ENCODE measurements around the gene DAPK1. TPM values are rescaled to one million over a fixed set of nuclear protein-coding genes. Genes with fewer than 3 reads are reported as not detected.

Gene DAPK1
- total RNA-seq, 2 donors from 2014 or later: 39.1 to 40.6 TPM

DNA sequence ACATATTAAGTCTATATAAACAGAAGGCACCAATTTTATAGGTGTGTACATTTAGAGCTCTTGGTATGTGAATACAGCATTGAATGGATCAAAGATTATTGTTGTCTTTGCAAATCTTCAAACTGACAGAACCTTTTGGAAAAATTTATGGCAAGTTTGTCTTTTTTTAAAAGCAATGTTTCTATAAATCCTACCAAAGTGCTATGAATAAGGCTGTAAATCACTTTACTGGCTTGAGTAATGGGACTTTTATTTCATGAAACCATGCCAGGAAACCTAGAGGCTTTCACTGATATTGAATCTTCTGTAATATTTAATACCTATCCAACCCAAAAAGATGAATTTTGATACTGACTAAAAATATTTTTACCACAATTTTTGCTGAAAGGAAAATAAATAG, 7.4 kb upstream of the DAPK1 start:
- TF ChIP-seq, protein P1, sequence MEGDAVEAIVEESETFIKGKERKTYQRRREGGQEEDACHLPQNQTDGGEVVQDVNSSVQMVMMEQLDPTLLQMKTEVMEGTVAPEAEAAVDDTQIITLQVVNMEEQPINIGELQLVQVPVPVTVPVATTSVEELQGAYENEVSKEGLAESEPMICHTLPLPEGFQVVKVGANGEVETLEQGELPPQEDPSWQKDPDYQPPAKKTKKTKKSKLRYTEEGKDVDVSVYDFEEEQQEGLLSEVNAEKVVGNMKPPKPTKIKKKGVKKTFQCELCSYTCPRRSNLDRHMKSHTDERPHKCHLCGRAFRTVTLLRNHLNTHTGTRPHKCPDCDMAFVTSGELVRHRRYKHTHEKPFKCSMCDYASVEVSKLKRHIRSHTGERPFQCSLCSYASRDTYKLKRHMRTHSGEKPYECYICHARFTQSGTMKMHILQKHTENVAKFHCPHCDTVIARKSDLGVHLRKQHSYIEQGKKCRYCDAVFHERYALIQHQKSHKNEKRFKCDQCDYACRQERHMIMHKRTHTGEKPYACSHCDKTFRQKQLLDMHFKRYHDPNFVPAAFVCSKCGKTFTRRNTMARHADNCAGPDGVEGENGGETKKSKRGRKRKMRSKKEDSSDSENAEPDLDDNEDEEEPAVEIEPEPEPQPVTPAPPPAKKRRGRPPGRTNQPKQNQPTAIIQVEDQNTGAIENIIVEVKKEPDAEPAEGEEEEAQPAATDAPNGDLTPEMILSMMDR (IDR thresholded peaks at IDR 0.05): no peak
- ATAC-seq (ENCODE audit: insufficient number of reproducible peaks, low FRiP score, low read depth): no peak

DNA sequence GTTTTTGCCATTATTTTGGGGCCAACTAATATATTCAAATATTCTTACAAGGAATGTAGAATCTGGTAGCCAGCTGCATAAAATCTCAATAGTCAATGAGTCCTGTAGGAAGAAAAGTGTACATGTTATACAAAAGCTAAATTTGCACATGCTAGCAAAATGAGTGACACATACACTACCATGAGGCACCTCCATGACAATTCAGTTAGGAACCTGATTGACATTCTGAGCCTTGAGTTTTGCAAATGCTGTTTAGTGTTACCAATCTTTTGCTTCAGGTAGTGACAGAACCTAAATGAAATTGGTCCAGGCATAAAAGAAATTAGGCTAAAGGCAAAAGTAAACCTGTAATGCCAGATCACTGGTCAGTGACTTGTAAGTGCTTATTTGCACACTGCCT, 6.8 kb upstream of the DAPK1 start:
- no peaks in the 10 kb centered on the region for H3K36me3 ChIP-seq
- TF ChIP-seq, protein P1 (IDR thresholded peaks at IDR 0.05): no peak
- no peak for ATAC-seq (ENCODE audit: insufficient number of reproducible peaks, low FRiP score, low read depth)

More for the DNA sequence above, 7.4 kb upstream of the DAPK1 start:
- no peaks in the 10 kb centered on the region for H3K9me3 ChIP-seq
- H3K4me3 ChIP-seq: no peak overlapping the region
- H3K27me3 ChIP-seq (replicated peaks; ENCODE audit: insufficient read depth): no peaks in the 10 kb centered on the region
- H3K27ac ChIP-seq: no peak overlapping the region
- H3K4me1 ChIP-seq (ENCODE audit: control insufficient read depth in 1 of 2, low read depth in 2 of 2): no peaks in the 10 kb centered on the region
- H3K36me3 ChIP-seq: no peaks in the 10 kb centered on the region
- no peak for DNase-seq (ENCODE audit: low spot score)

DNA sequence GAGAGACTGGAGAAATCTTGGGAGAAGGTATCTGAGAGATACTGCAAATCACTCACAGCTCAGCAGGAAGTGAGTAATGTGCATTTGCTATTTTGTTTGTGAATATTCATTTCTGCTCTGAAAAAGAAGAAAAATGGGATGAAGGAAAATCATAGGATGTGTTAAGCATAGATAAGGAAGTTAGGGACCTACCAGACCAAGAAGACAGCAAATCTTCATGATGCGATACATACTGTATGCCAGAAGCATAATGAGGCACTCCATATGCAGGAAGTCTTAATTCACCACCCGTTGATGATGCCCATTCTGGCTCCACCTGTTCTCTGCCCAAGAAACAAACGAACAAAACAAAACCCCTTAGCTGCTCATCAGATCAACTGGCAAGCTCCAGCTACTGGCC, 6.1 kb upstream of the DAPK1 start:
- Histone ChIP-seq H3K27me3 (replicated peaks; ENCODE audit: insufficient read depth) (no peaks in the 10 kb centered on the region), H3K36me3 (no peaks in the 10 kb centered on the region), H3K9me3 (no peaks in the 10 kb centered on the region), H3K27ac (no peak overlapping the region), H3K4me1 (ENCODE audit: control insufficient read depth in 1 of 2, low read depth in 2 of 2) (no peaks in the 10 kb centered on the region), H3K4me3 (no peak overlapping the region)
- ATAC-seq (ENCODE audit: insufficient number of reproducible peaks, low FRiP score, low read depth) (no peak), DNase-seq (ENCODE audit: low spot score) (no peak)
- TF ChIP-seq, protein P1 (IDR thresholded peaks at IDR 0.05): no peak

More for the DNA sequence above, 6.8 kb upstream of the DAPK1 start:
- Histone ChIP-seq H3K27ac (no peak overlapping the region), H3K4me1 (ENCODE audit: control insufficient read depth in 1 of 2, low read depth in 2 of 2) (no peaks in the 10 kb centered on the region), H3K9me3 (no peaks in the 10 kb centered on the region), H3K4me3 (no peak overlapping the region), H3K27me3 (replicated peaks; ENCODE audit: insufficient read depth) (no peaks in the 10 kb centered on the region)
- DNase-seq (ENCODE audit: low spot score): no peak

DNA sequence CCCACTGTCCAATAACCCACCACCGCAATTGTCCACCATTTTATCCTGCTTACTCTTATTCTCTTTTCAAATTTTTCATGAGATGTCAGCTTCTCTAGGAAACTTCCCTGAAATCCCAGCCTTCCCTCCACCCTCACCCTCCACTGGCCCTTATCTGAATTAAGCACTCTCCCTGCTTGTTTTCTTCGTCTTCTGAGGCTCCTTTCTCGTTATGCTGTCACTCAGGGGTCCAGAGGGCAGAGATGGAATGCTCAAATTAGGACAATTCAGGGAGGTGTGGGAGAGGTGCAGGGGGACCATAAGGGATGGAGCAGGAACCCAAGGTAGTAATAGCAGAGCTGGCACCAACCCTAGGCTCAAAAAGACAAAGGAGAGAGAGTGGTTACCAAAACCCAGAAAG, 5.0 kb upstream of the DAPK1 start:
- no peak overlapping the region for H3K27ac ChIP-seq
- no peak for ATAC-seq (ENCODE audit: insufficient number of reproducible peaks, low FRiP score, low read depth)
- no peaks in the 10 kb centered on the region for H3K36me3 ChIP-seq
- no peak for DNase-seq (ENCODE audit: low spot score)
- H3K27me3 ChIP-seq (replicated peaks; ENCODE audit: insufficient read depth): no peaks in the 10 kb centered on the region
- H3K4me1 ChIP-seq (ENCODE audit: control insufficient read depth in 1 of 2, low read depth in 2 of 2): no peaks in the 10 kb centered on the region
- no peak overlapping the region for H3K4me3 ChIP-seq
- H3K9me3 ChIP-seq: no peaks in the 10 kb centered on the region
- TF ChIP-seq, protein P1 (IDR thresholded peaks at IDR 0.05): no peak

DNA sequence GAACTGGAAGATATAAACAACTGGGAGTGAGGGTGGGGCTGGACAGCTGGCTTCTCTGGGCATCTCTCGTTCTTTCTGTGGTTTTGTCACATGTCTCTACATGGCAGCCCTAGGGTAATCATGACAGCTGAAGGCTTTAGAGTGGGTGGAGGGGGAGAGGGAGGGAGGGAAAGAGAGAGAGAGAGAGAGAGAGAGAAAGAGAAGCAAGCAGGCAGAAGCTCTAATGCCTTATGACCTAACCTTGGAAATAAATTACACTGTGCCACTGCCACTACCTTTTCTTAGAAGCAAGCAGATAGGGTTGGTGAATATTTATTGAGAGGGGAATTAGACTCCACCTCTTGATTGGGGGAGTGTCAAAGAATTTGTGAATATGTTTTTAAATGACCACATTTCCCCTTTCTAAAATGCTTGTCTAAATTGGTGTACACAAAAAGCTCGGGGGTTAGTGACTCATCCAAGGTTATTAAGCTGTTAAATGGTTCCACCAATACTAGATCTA, 2.6 kb upstream of the DAPK1 start:
- H3K27me3 ChIP-seq (replicated peaks; ENCODE audit: insufficient read depth): no peaks in the 10 kb centered on the region
- H3K27ac ChIP-seq: no peak overlapping the region
- ATAC-seq (ENCODE audit: insufficient number of reproducible peaks, low FRiP score, low read depth) (no peak), DNase-seq (ENCODE audit: low spot score) (no peak)
- no peaks in the 10 kb centered on the region for H3K4me1 ChIP-seq (ENCODE audit: control insufficient read depth in 1 of 2, low read depth in 2 of 2)
- TF ChIP-seq, protein P1 (IDR thresholded peaks at IDR 0.05): no peak
- no peaks in the 10 kb centered on the region for H3K36me3 ChIP-seq
- H3K9me3 ChIP-seq: no peaks in the 10 kb centered on the region
- H3K4me3 ChIP-seq: no peak overlapping the region
